Epithelial cell of prostate (primary cell): ENCODE measurements around the gene TMEM225B.
"Not testable (repeated sequence)": the region's sequence is repeated elsewhere in the genome, so short reads cannot be mapped to it uniquely, and the experiment has no call there.

ENCODE experiments used
- DNase-seq: peaks from one replicate; pipeline ENCODE4 v3.0.0-alpha.2; 2011; ENCODE audit warnings: low read depth, low spot score
- H3K27ac ChIP-seq: fragments of 450-650 bp; 2 replicates; pipeline ENCODE4 v1.5.1; 2017; ENCODE audit warnings: mild to moderate bottlenecking

TMEM225B gene

DNA sequence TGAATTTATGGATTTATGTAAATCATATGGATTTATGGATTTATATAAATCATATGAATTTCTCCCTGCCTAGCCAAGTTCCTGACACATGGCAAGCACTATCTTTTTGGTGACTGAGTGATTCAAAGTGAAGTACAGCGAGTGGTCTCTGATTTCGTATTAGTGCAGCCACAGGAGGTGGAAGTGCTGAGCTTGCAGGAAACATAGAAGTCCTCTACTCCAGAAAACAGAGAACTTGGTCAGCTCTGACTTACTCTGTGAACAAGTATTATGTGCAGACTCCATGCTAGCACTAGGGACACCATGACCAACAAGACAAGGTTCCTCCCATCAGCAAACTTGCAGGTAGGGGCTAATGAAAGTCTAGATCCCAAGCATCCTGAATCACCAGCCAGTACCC, 53.2 kb downstream of the TMEM225B start:
- DNase-seq, result no peak
- H3K27ac ChIP-seq, result no peak overlapping the region

DNA sequence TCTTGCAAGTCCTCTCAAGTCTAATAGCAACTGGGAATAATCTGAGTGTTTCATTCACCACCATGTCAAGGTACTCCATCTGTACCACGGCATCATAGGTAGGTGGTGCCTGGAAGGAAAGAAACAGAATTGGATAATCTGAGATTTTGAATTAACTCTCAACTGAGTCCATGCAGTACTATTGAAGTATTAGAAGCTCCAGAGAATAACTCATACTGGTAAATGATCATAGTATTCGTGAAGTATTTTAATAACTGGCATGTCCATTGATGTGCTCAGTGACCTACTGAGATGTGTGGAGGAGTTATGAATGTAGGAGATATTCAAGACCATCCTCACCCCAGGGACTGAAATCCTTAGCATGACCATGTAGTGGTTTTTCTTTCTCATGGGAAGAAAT, 54.6 kb downstream of the TMEM225B start:
- DNase-seq, result no peak
- H3K27ac ChIP-seq, result no peak overlapping the region

DNA sequence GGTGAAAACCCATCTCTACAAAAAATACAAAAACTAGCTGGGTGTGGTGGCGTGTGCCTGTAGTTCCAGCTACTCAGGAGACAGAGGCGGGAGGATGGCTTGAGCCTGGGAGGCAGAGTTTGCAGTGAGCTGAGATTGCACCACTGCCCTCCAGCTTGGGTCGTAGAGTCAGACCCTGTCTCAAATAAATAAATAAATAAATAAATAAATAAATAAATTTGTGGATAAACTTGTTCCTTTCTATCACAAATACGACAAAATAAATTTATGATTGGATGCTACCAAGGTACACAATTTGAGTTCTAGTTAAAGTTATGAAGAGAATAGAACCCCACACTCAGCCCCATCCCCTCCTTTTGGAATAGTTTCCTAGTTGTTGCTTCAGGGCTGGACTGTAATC, 55.2 kb downstream of the TMEM225B start:
- not testable (repeated sequence) for DNase-seq

DNA sequence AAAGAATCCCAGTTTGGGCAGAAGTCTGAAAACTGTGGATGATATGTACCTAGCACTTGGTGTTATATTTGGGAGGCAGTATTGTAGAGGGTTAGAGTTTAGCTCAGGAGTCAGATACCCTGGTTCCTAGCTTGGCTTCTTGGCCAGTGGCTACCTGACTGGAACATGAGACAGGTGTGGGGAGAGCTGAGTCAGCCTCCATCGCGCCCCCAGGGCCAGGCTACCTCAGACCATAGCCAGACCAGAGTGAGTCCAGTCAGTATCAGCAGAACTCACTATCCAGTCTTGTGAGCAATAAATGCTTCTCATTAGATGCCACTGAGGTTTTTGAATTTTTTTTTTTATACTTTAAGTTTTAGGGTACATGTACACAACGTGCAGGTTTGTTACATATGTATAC, 55.7 kb downstream of the TMEM225B start:
- no peak for DNase-seq
- H3K27ac ChIP-seq, result no peak overlapping the region

More for the DNA sequence above, 55.2 kb downstream of the TMEM225B start:
- not testable (repeated sequence) for H3K27ac ChIP-seq

DNA sequence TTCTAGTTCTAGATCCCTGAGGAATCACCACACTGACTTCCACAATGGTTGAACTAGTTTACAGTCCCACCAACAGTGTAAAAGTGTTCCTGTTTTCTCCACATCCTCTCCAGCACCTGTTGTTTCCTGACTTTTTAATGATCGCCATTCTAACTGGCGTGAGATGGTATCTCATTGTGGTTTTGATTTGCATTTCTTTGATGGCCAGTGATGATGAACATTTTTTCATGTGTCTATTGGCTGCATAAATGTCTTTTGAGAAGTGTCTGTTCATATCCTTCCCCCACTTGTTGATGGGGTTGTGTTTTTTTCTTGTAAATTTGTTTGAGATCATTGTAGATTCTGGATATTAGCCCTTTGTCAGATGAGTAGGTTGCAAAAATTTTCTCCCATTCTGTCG, 56.6 kb downstream of the TMEM225B start:
- not testable (repeated sequence) for H3K27ac ChIP-seq, DNase-seq

DNA sequence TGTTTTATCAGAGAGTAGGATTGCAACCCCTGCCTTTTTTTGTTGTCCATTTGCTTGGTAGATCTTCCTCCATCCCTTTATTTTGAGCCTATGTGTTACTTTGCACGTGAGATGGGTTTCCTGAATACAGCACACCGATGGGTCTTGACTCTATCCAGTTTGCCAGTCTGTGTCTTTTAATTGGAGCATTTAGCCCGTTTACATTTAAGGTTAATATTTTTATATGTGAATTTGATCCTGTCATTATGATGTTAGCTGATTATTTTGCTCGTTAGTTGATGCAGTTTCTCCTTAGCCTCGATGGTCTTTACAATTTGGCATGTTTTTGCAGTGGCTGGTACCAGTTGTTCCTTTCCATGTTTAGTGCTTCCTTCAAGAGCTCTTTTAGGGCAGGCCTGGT, 59.8 kb downstream of the TMEM225B start:
- H3K27ac ChIP-seq, DNase-seq: not testable (repeated sequence)
